Tibial nerve (tissue), 3 donors: ENCODE data around the gene MBD5.

ENCODE experiments used
- POLR2A ChIP-seq, 2 donors: fragments of 450-650 bp; IDR thresholded peaks; one replicate each; pipeline ENCODE4 v1.6.1; 2017; ENCODE audit warnings: antibody characterized with exemption in 2 of 2, mild to moderate bottlenecking in 2 of 2, moderate library complexity in 2 of 2
- TF ChIP-seq, protein P1 (sequence below), 5 experiments: fragments of 200-600 bp in 3 of 5; fragments of 450-650 bp in 2 of 5; sonication (generic) in 3 of 5; IDR thresholded peaks; one replicate each; pipeline ENCODE4 v1.5.1; 2016 to 2019; ENCODE audit warnings: antibody characterized with exemption in 5 of 5, mild to moderate bottlenecking in 3 of 5, moderate library complexity in 2 of 5

DNA sequence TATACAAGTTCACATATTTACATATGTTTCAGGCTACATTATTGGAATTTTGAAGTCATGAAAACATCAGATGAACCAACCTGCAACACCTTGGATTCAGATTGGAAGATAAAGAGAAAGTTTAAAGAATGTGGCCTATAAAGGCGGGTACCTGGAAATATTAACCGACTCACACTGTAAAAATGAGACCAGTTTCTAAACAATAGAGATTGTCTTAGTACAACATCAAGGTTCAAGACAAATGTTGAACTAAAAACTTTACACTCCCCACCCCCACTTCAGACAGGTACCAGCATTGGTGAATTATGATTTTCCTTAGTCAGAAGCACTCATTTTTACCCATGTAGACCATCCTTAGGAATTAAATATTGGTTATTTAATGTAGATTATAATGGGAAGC, 437.3 kb downstream of the MBD5 start:
- TF ChIP-seq, protein P1, sequence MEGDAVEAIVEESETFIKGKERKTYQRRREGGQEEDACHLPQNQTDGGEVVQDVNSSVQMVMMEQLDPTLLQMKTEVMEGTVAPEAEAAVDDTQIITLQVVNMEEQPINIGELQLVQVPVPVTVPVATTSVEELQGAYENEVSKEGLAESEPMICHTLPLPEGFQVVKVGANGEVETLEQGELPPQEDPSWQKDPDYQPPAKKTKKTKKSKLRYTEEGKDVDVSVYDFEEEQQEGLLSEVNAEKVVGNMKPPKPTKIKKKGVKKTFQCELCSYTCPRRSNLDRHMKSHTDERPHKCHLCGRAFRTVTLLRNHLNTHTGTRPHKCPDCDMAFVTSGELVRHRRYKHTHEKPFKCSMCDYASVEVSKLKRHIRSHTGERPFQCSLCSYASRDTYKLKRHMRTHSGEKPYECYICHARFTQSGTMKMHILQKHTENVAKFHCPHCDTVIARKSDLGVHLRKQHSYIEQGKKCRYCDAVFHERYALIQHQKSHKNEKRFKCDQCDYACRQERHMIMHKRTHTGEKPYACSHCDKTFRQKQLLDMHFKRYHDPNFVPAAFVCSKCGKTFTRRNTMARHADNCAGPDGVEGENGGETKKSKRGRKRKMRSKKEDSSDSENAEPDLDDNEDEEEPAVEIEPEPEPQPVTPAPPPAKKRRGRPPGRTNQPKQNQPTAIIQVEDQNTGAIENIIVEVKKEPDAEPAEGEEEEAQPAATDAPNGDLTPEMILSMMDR (IDR thresholded peaks at IDR 0.05) = no peak
- TF ChIP-seq POLR2A (IDR thresholded peaks at IDR 0.05) = no peak
